ENCODE data around the gene ANG.

DNA sequence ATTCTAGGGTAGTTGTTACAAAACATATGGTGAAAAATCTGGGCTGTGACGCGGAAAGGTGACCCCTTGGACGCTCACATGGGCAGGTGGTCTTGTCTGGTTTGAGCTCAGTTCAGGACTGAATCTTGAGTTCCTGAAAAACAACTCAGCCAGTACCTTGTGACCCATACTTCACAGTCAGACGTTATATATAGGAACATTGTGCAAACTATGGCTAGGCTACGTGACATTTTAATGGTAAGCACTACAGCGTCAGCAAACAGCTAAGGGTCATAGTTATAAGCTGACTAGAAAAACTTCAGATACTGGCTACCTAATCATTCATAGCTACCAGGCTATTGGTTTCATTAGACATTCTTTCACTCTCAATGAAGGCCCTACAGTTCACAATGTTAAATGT, 42.3 kb downstream of the ANG start:
- TF ChIP-seq POLR2A (IDR thresholded peaks at IDR 0.05) = no peak
- TF ChIP-seq, protein P1, sequence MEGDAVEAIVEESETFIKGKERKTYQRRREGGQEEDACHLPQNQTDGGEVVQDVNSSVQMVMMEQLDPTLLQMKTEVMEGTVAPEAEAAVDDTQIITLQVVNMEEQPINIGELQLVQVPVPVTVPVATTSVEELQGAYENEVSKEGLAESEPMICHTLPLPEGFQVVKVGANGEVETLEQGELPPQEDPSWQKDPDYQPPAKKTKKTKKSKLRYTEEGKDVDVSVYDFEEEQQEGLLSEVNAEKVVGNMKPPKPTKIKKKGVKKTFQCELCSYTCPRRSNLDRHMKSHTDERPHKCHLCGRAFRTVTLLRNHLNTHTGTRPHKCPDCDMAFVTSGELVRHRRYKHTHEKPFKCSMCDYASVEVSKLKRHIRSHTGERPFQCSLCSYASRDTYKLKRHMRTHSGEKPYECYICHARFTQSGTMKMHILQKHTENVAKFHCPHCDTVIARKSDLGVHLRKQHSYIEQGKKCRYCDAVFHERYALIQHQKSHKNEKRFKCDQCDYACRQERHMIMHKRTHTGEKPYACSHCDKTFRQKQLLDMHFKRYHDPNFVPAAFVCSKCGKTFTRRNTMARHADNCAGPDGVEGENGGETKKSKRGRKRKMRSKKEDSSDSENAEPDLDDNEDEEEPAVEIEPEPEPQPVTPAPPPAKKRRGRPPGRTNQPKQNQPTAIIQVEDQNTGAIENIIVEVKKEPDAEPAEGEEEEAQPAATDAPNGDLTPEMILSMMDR (IDR thresholded peaks at IDR 0.05) = no peak
